ENCODE data around the gene DVL2. TPM values are rescaled to one million over a fixed set of nuclear protein-coding genes. Genes with fewer than 3 reads are reported as not detected.
"Not testable (repeated sequence)": the region's sequence is repeated elsewhere in the genome, so short reads cannot be mapped to it uniquely, and the experiment has no call there.

Gene DVL2
- total and polyA plus RNA-seq, 8 donors, result 9.6 to 26.9 (median 16.0) TPM

- no peak for FAIRE-seq
- WGBS, 2 donors, result 55 to 65% methylated on average over 4 of the region's 4 CpGs
- peaks cover 8 to 30% (median 11%) of the 10 kb centered on the region in 3 donors for H3K4me1 ChIP-seq
Measured at GRCh38 chr17:7248796-7249195, 14.5 kb upstream of the DVL2 start.

GRCh38 chr17:7246779-7247178 is 12.5 kb upstream of the DVL2 start:
- no peaks in the 10 kb centered on the region for H3K27me3 ChIP-seq
- no peak overlapping the region for H3K27ac ChIP-seq
- FAIRE-seq (no peak), ATAC-seq (no peak), DNase-seq (no peak)
- peaks cover 0 to 4% (median 0%) of the 10 kb centered on the region in 3 donors for H3K36me3 ChIP-seq
- WGBS, 2 donors, result 81 to 88% methylated on average over 5 of the region's 5 CpGs
- no peaks in the 10 kb centered on the region for H3K9me3 ChIP-seq
- peaks cover 6 to 23% (median 8%) of the 10 kb centered on the region in 3 donors for H3K4me1 ChIP-seq
- intact Hi-C loops (cut with DNase I), result no loop called here
- no peak overlapping the region for H3K4me3 ChIP-seq
- TF ChIP-seq CTCF (IDR thresholded peaks at IDR 0.05), result no peak

More at GRCh38 chr17:7248796-7249195, 14.5 kb upstream of the DVL2 start:
- DNase-seq (no peak), ATAC-seq (no peak)
- Histone ChIP-seq H3K27me3 (no peaks in the 10 kb centered on the region), H3K27ac (no peak overlapping the region), H3K9me3 (no peaks in the 10 kb centered on the region), H3K4me3 (no peak overlapping the region), H3K36me3 (peaks cover 0 to 4% (median 0%) of the 10 kb centered on the region in 3 donors)
- no peak for TF ChIP-seq CTCF (IDR thresholded peaks at IDR 0.05)
- intact Hi-C loops (cut with DNase I), result no loop called here

GRCh38 chr17:7243838-7244237 is 9.5 kb upstream of the DVL2 start:
- H3K9me3 ChIP-seq; H3K36me3 ChIP-seq; ATAC-seq; intact Hi-C loops (cut with DNase I); H3K27me3 ChIP-seq; FAIRE-seq: not testable (repeated sequence)
- DNase-seq, result peak in 1 of 6 donors; percentile 37
- peaks cover 14 to 21% (median 16%) of the 10 kb centered on the region in 3 donors for H3K4me1 ChIP-seq
- peak overlapping the region in 3 of 4 donors; percentile 94 to 99 (median 97) for H3K27ac ChIP-seq
- WGBS, 2 donors, result 53 to 67% methylated on average over 10 of the region's 10 CpGs
- peak overlapping the region in 2 of 4 donors; percentile 64 to 72 for H3K4me3 ChIP-seq

- intact Hi-C loops (cut with DNase I), result no loop called here
- peak overlapping the region; percentile 64 to 82 (median 74) for H3K4me3 ChIP-seq
- ATAC-seq (no peak), FAIRE-seq (no peak), DNase-seq (no peak)
- H3K27me3 ChIP-seq, result no peaks in the 10 kb centered on the region
- peak overlapping the region; percentile 94 to 99 (median 96) for H3K27ac ChIP-seq
- H3K36me3 ChIP-seq, result peaks cover 0 to 4% (median 3%) of the 10 kb centered on the region in 3 donors
- H3K9me3 ChIP-seq, result no peaks in the 10 kb centered on the region
- 8 to 11% methylated on average over 2 of the region's 2 CpGs for WGBS, 2 donors
- peaks cover 14 to 17% (median 15%) of the 10 kb centered on the region in 3 donors for H3K4me1 ChIP-seq
- TF ChIP-seq CTCF (IDR thresholded peaks at IDR 0.05), result no peak
Measured at GRCh38 chr17:7243453-7243729, 9.1 kb upstream of the DVL2 start.

GRCh38 chr17:7242717-7243452 is 8.6 kb upstream of the DVL2 start:
- ATAC-seq (peak; percentile 62 to 79 (median 68)), FAIRE-seq (no peak)

More at GRCh38 chr17:7242717-7243452, 8.6 kb upstream of the DVL2 start:
- peak; percentile 96 to 98 (median 96) for DNase-seq
- Histone ChIP-seq H3K9me3 (no peaks in the 10 kb centered on the region), H3K4me3 (peak overlapping the region; percentile 64 to 82 (median 74)), H3K27me3 (no peaks in the 10 kb centered on the region), H3K27ac (peak overlapping the region; percentile 94 to 99 (median 96)), H3K4me1 (peaks cover 14 to 17% (median 15%) of the 10 kb centered on the region in 3 donors), H3K36me3 (peaks cover 0 to 4% (median 3%) of the 10 kb centered on the region in 3 donors)
- 0% methylated on average over 44 to 49 of the region's 49 CpGs for WGBS, 2 donors
- TF ChIP-seq CTCF (IDR thresholded peaks at IDR 0.05), result no peak
- intact Hi-C loops (cut with DNase I), result no loop called here

Measured in pancreas (tissue), 10 donors.